Neuronal stem cell (in vitro differentiated cells): Measurements from ENCODE around the gene ZBTB32.
A peak's percentile ranks its signal among the peaks of the same experiment; 100 is the strongest.

Experiments used
- DNase-seq: peaks from one replicate; pipeline ENCODE4 v3.0.0-alpha.2; 2013; ENCODE audit warnings: low spot score
- H2AFZ ChIP-seq: one replicate; pipeline ENCODE4 v1.6.1; 2013; ENCODE audit warnings: mild to moderate bottlenecking, low read length, inconsistent platforms
- H2AK5ac ChIP-seq: 2 replicates; pipeline ENCODE4 v1.6.1; 2013; ENCODE audit warnings: low read depth, mild to moderate bottlenecking, inconsistent platforms, low read length, moderate library complexity, mixed read lengths
- H2BK120ac ChIP-seq: 2 replicates; pipeline ENCODE4 v1.6.1; 2013; ENCODE audit warnings: low read depth, mild to moderate bottlenecking, inconsistent platforms, low read length, moderate library complexity, mixed read lengths
- H2BK12ac ChIP-seq: one replicate; pipeline ENCODE4 v1.6.1; 2013; ENCODE audit warnings: low read length, inconsistent platforms
- H2BK15ac ChIP-seq: 2 replicates; pipeline ENCODE4 v1.6.1; 2013; ENCODE audit warnings: mild to moderate bottlenecking, low read length, inconsistent platforms, mixed read lengths
- H2BK5ac ChIP-seq: one replicate; pipeline ENCODE4 v1.6.1; 2013; ENCODE audit warnings: inconsistent platforms, mild to moderate bottlenecking, low read length, moderate library complexity
- H3K14ac ChIP-seq: one replicate; pipeline ENCODE4 v1.6.1; 2013; ENCODE audit warnings: low read length, inconsistent platforms
- H3K18ac ChIP-seq: 2 replicates; pipeline ENCODE4 v1.6.1; 2013; ENCODE audit warnings: low read length, inconsistent platforms
- H3K23ac ChIP-seq: 2 replicates; pipeline ENCODE4 v1.6.1; 2013; ENCODE audit warnings: low read depth, mild to moderate bottlenecking, mixed read lengths, low read length, inconsistent platforms; ENCODE audit not compliant: poor library complexity
- H3K27ac ChIP-seq: replicated peaks from 3 replicates; pipeline ENCODE4 v1.5.1; 2013; ENCODE audit warnings: low read length, inconsistent platforms
- H3K27me3 ChIP-seq, 3 experiments: 2 replicates each; pipeline ENCODE4 v1.6.1; 2013; ENCODE audit warnings: low read length in 3 of 3, mild to moderate bottlenecking in 2 of 3, inconsistent platforms in 1 of 3, low read depth in 1 of 3, mixed read lengths in 1 of 3, moderate library complexity in 1 of 3; ENCODE audit not compliant: control insufficient read depth in 3 of 3, insufficient read depth in 3 of 3
- H3K36me3 ChIP-seq, 2 donors: replicated peaks in 1 of 2; 2 replicates each; pipeline ENCODE4 v1.6.1; 2013; ENCODE audit warnings: low read length in 2 of 2; ENCODE audit not compliant: control insufficient read depth in 2 of 2, insufficient read depth in 2 of 2
- H3K4ac ChIP-seq: 2 replicates; pipeline ENCODE4 v1.6.1; 2013; ENCODE audit warnings: inconsistent platforms, mild to moderate bottlenecking, low read length, moderate library complexity
- H3K4me1 ChIP-seq, 2 donors: 1 replicate in 1 of 2; 2 replicates in 1 of 2; pipeline ENCODE4 v1.6.1; 2013; ENCODE audit warnings: low read length in 2 of 2, low read depth in 1 of 2; ENCODE audit not compliant: control insufficient read depth in 2 of 2, insufficient read depth in 1 of 2
- H3K4me2 ChIP-seq: one replicate; pipeline ENCODE4 v1.6.1; 2013; ENCODE audit warnings: mild to moderate bottlenecking, low read length, inconsistent platforms; ENCODE audit not compliant: insufficient read depth, poor library complexity, severe bottlenecking
- H3K4me3 ChIP-seq, 2 donors: 2 replicates each; pipeline ENCODE4 v1.5.1; 2013; ENCODE audit warnings: low read length in 2 of 2, mild to moderate bottlenecking in 2 of 2, inconsistent platforms in 1 of 2, moderate library complexity in 1 of 2
- H3K79me1 ChIP-seq: one replicate; pipeline ENCODE4 v1.6.1; 2013; ENCODE audit warnings: low read depth, mild to moderate bottlenecking, inconsistent platforms, low read length, moderate library complexity
- H3K9ac ChIP-seq: one replicate; pipeline ENCODE4 v1.6.1; 2013; ENCODE audit warnings: mild to moderate bottlenecking, low read depth, low read length, inconsistent platforms; ENCODE audit not compliant: poor library complexity
- H3K9me3 ChIP-seq, 2 donors: replicated peaks in 1 of 2; 2 replicates each; pipeline versions ENCODE3 to v1.6.1; 2013; ENCODE audit warnings: low read length in 2 of 2, mild to moderate bottlenecking in 2 of 2, inconsistent platforms in 1 of 2, low read depth in 1 of 2, mixed read lengths in 1 of 2, moderate library complexity in 1 of 2; ENCODE audit not compliant: control insufficient read depth in 2 of 2, insufficient read depth in 1 of 2
- H4K8ac ChIP-seq: one replicate; pipeline ENCODE4 v1.6.1; 2013; ENCODE audit warnings: low read depth, mild to moderate bottlenecking, inconsistent platforms, low read length, moderate library complexity
- H4K91ac ChIP-seq: one replicate; pipeline ENCODE4 v1.6.1; 2013; ENCODE audit warnings: low read length, low read depth, mild to moderate bottlenecking, inconsistent platforms; ENCODE audit not compliant: poor library complexity
- WGBS, 2 donors: extraction: QIAGEN DNeasy Blood & Tissue Kit; methylation state at CpG; one replicate each; pipeline ENCODE4 v1.1.7; 2013; ENCODE audit warnings: missing lambda C conversion rate in 2 of 2, mixed read lengths in 1 of 2; ENCODE audit not compliant: insufficient read length in 2 of 2, insufficient replicate concordance in 1 of 2; ENCODE audit errors: extremely low coverage in 2 of 2; 5-methylcytosine and 5-hydroxymethylcytosine counted together

Gene ZBTB32

DNA sequence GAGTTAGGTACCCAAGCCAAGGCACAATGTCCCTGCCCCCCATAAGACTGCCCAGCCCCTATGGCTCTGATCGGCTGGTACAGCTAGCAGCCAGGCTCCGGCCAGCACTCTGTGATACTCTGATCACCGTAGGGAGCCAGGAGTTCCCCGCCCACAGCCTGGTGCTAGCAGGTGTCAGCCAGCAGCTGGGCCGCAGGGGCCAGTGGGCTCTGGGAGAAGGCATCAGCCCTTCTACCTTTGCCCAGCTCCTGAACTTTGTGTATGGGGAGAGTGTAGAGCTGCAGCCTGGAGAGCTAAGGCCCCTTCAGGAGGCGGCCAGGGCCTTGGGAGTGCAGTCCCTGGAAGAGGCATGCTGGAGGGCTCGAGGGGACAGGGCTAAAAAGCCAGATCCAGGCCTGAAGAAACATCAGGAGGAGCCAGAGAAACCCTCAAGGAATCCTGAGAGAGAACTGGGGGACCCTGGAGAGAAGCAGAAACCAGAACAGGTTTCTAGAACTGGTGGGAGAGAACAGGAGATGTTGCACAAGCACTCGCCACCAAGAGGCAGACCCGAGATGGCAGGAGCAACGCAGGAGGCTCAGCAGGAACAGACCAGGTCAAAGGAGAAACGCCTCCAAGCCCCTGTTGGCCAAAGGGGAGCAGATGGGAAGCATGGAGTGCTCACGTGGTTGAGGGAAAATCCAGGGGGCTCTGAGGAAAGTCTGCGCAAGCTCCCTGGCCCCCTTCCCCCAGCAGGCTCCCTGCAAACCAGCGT is 10.4 kb downstream of the ZBTB32 start:
- Histone ChIP-seq H3K4me3 (no peak overlapping the region), H3K9me3 (no peaks in the 10 kb centered on the region), H3K27ac (no peak overlapping the region), H3K18ac (peak overlapping the region; percentile 80), H2AK5ac (peak overlapping the region; percentile 96), H3K4ac (peak overlapping the region; percentile 41), H2BK15ac (no peak overlapping the region), H3K36me3 (peaks cover 0 to 5% of the 10 kb centered on the region in 2 donors), H2AFZ (no peak overlapping the region), H3K79me1 (peaks cover 14% of the 10 kb centered on the region), H2BK120ac (no peak overlapping the region), H3K4me1 (peaks cover 17 to 22% of the 10 kb centered on the region in 2 donors), H3K14ac (peak overlapping the region; percentile 32), H2BK12ac (peak overlapping the region; percentile 92), H4K91ac (peak overlapping the region; percentile 79), H4K8ac (peak overlapping the region; percentile 48), H3K9ac (peak overlapping the region; percentile 56), H3K23ac (no peak overlapping the region), H3K27me3 (peaks cover 0 to 5% (median 0%) of the 10 kb centered on the region in 3 experiments), H2BK5ac (peak overlapping the region; percentile 98), H3K4me2 (no peak overlapping the region)
- WGBS, 2 donors, result no CpG with 5 or more reads among the region's 14 CpGs
- DNase-seq, result no peak

GRCh38 chr19:35715355-35715809 is 11.0 kb downstream of the ZBTB32 start:
- Histone ChIP-seq H2AK5ac (peak overlapping the region; percentile 96), H4K91ac (peak overlapping the region; percentile 79), H3K4me3 (peak overlapping the region; percentile 74 to 84), H2BK12ac (peak overlapping the region; percentile 92), H3K36me3 (peaks cover 5 to 11% of the 10 kb centered on the region in 2 donors), H3K9ac (peak overlapping the region; percentile 56), H2BK15ac (peak overlapping the region; percentile 94), H3K4ac (peak overlapping the region; percentile 41), H3K18ac (peak overlapping the region; percentile 98), H3K4me2 (peak overlapping the region; percentile 99), H2BK120ac (peak overlapping the region; percentile 93), H2BK5ac (peak overlapping the region; percentile 98), H3K27me3 (peaks cover 0 to 5% (median 0%) of the 10 kb centered on the region in 3 experiments), H4K8ac (peak overlapping the region; percentile 48), H2AFZ (no peak overlapping the region), H3K14ac (peak overlapping the region; percentile 14), H3K9me3 (no peaks in the 10 kb centered on the region), H3K27ac (no peak overlapping the region), H3K79me1 (peaks cover 18% of the 10 kb centered on the region), H3K4me1 (peaks cover 17 to 22% of the 10 kb centered on the region in 2 donors), H3K23ac (peak overlapping the region; percentile 92)
- no CpG with 5 or more reads among the region's 7 CpGs for WGBS, 2 donors
- DNase-seq, result no peak

- Histone ChIP-seq H2BK120ac (peak overlapping the region; percentile 93), H3K4me2 (peak overlapping the region; percentile 99), H3K27ac (peak overlapping the region; percentile 94), H3K18ac (peak overlapping the region; percentile 98), H3K79me1 (peaks cover 18% of the 10 kb centered on the region), H3K36me3 (peaks cover 8 to 17% of the 10 kb centered on the region in 2 donors), H3K27me3 (peaks cover 0 to 5% (median 0%) of the 10 kb centered on the region in 3 experiments), H2BK5ac (peak overlapping the region; percentile 98), H2AFZ (peak overlapping the region; percentile 96), H3K14ac (peak overlapping the region; percentile 99), H3K4me3 (peak overlapping the region; percentile 74 to 84), H2AK5ac (peak overlapping the region; percentile 96), H4K8ac (peak overlapping the region; percentile 89), H3K9me3 (no peaks in the 10 kb centered on the region), H3K9ac (peak overlapping the region; percentile 86), H3K4me1 (peaks cover 15 to 22% of the 10 kb centered on the region in 2 donors), H3K23ac (peak overlapping the region; percentile 92), H3K4ac (peak overlapping the region; percentile 81), H4K91ac (no peak overlapping the region), H2BK12ac (peak overlapping the region; percentile 30), H2BK15ac (peak overlapping the region; percentile 94)
- no peak for DNase-seq
- no CpG with 5 or more reads among the region's 52 CpGs for WGBS, 2 donors
Observed at GRCh38 chr19:35715981-35716800, 11.8 kb downstream of the ZBTB32 start.
